EH (cell line): ENCODE data around the gene SHC4.
A peak's percentile ranks its signal among the peaks of the same experiment; 100 is the strongest.

Source experiments
- DNase-seq: peaks from one replicate; pipeline ENCODE4 v3.0.0-alpha.2; 2015; ENCODE audit warnings: low read depth

SHC4 gene, protein sequence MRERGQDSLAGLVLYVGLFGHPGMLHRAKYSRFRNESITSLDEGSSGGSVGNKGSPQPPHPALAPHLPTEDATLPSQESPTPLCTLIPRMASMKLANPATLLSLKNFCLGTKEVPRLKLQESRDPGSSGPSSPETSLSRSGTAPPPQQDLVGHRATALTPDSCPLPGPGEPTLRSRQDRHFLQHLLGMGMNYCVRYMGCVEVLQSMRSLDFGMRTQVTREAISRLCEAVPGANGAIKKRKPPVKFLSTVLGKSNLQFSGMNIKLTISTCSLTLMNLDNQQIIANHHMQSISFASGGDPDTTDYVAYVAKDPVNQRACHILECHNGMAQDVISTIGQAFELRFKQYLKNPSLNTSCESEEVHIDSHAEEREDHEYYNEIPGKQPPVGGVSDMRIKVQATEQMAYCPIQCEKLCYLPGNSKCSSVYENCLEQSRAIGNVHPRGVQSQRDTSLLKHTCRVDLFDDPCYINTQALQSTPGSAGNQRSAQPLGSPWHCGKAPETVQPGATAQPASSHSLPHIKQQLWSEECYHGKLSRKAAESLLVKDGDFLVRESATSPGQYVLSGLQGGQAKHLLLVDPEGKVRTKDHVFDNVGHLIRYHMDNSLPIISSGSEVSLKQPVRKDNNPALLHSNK

DNA sequence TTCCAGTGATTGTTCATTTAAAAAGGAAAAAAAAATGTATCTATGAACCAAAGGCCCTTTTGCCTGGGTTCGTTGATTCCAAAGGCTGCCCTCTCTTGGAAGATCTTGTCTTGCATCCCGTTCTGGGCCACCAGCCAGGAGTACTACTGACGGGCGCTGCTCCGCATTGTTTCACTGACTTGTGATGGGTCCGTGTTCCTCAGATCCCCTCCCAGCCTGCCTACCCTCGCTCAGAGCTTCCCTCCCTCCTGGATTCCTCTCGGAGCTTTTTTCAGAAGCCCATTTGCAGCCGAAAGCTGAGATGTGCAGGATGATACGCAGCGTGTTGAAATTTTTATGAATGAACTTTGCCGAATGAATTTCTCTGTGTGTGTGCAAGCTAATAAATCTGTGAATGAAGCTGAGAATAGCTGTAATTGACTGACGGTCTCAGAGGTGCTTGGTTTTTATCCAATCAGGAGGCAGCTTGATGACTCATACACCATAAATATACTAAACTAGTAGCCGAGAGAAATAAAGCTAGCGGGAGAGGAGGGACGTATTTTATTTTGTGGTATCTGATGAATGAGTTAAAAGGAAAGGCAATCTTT lies at the start of gene SHC4:
SHC4 (minus strand) TSS at position 396 of the 590 bp plus-strand sequence. CDS start 904 bp downstream, outside the sequence.
- peak; percentile 90 for DNase-seq

DNA sequence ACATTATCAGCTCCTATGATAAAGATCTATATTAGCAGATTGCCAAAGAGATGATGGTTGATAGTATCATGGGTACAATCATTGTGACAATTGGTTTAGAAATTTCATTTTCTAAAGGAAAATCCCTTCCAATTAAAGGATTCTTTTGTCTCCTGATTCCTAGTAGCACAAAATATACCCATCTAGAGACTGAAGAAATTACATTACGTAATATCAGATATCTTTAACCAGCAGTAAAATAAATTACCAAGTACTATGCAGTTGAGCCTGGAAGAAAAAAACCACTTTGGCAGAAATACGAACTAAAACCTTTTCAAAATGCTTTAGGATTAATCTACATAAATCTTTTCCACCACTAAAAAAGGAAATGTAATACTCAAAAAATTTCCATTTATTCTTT lies 35.6 kb upstream of the SHC4 start:
- no peak for DNase-seq

DNA sequence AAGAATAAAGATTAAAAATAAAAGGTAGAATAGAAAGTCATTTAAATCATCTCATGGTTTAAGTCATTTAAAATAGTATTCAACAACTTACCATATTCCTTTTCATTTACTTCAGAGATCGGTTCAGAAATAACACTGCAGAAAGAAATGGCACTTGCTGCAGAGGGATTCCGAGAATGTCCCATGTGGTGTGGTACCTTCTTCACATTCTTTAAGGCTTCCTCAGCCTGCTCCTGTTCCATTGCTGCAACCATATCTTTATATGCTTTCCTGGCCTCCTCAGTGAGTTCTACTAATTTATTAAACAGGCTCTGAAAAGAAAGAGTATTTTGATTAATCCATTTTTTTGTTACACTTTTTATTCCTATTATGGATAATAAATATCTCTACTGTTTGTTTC lies 32.6 kb upstream of the SHC4 start:
- peak; percentile 62 for DNase-seq

DNA sequence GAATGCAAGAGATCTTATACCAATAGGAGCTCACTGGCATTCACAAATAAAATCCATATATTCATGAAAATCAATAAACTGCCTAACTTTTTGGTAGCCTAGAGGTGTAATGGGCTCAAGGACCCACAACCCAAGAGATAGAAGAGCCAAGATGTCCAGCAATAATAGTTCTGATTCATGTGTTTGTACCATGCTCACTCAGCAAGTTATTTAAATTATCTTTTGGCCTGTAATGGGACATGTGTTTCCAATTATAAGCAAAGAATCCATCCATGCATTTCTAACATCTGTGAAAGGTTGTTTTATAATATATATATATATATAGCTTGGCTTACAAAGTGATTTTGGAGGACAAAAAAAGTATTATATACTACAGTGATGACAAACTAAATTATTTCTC lies 29.7 kb upstream of the SHC4 start:
- peak; percentile 25 for DNase-seq

DNA sequence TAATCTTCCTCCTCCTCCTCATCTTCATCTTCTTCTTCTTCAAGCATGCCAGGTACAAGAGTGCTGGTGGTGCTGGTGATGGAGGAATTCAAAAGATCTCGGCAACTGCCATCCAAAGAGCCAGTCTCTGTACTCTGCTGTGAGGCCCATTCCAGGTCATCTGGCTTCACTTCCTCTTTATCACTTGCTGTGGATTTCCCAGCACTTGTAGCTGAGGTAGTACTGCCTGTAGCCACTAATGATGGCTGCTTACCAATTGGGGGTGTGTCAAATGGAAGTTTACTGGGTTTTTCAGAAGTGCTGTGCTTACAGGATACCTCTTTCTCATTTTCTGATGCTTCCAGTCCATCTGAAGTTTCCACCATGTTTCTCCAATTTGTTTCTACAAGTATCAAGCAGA lies 28.8 kb upstream of the SHC4 start:
- DNase-seq = no peak

DNA sequence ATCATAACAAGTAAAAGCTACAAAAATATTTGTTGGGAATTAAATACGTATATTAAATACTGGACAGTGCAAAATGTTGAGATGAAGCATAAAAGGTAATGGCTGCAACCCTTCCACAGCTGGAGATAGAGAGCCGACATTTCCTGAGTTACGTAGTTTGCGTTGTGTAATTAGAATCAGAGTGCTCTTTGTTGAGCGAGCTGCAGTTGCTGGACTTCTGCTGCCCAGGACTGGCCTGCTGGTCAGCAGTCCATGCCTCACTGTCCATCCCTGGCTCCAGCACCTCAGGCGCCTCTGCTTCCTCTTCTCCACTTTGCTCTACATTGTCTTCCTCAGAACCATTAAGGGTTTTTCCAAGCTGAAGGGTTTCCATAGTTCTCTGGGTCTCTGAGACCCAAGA lies 28.4 kb upstream of the SHC4 start:
- DNase-seq = no peak

DNA sequence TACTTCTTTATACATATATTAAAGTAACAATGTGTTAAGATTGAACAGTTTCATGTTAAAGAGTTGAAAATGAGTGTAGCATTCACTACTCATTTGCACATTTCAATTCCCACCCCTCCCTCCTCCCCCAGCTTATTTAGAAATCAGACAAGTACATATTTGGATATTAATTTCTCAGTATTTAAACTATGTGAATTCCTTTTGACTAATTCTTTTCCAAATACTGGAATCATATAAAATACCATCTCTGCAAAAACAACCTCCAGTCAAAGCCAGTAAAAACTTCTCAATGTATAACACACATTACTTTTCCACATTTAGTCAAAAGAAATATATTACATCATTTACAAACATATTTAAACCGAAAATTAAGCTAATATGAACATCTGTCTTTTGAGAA lies 25.5 kb upstream of the SHC4 start:
- DNase-seq = peak; percentile 62

DNA sequence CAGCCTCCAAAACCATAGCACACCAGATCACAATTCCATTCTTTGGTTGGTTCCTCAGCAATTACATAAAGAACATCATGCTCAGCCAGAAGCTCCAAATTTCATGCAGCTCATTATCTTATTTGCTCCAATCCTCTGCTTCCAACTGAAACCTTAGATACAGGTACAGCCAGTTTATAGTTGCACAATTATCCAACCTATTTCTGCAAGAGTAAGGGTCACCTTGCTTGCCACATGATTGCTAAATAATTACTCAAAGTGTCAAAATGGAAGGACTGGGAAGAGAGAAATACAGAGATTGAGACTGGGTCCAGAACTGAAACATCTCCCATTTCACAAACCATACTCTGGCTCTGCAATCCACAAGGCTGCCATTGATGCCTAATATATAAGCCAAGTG lies 23.4 kb upstream of the SHC4 start:
- DNase-seq = no peak

DNA sequence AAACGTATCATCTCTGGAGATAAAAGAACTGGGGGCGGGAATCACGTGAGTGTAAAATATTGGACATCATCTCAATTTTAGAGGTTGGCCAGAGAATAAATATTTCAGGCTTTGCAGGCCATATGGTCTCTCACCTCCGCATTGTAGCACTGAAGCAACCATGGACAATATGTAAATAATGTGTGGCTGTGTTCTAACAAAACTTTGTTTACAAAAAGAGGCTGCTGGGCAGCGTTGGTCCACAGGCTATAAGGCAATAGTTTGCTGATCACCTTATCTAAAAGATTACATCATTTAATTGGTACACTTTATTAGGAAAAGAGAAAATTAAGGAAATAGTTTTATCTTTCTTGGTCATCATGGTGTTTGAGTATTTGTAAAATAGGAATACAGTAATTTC lies 22.5 kb upstream of the SHC4 start:
- no peak for DNase-seq

DNA sequence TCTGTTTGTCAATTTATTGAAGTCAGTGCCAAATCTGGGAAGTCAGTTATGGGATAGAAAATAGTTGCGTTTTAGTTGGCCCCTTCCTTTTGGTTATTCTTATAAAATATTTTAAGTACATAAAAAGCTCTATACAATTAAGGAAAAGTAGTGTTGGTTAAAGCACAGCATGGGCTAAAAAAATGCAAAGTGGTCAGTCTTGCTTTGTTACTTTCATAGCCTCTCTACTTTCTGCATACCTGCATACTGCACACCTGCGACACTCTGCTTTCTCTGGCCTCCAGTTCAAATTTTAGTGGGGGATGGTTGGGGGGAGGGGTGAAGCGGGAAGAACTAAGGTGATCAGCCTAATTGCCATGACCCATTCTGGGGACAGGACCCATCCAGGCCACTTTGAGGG lies 21.8 kb upstream of the SHC4 start:
- no peak for DNase-seq

DNA sequence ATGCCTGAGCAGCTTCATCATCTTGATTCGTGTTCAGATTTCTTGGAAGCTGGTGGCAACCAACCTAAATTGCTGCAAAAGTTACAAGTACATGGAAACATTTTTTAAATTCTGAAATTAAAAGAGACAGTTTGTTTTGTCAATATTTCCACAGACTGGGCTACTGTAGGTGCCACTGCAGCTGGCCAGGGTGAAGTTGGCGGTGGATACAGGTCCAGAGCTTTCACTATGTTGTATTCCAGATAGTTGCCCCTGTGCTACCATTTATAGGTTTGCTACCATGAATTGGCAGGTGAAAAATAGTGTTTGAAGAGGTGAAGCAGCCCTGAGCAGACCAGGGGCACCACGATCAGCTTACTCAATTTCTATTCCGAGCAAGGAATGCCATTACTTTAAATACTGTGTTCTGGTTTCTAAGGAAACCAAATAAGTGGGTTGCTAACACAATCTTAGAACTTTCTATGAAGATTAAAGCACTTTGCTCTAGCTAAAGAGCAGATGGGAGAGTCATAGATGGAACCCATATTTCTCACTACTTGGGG lies 21.2 kb upstream of the SHC4 start:
- peak; percentile 47 for DNase-seq

DNA sequence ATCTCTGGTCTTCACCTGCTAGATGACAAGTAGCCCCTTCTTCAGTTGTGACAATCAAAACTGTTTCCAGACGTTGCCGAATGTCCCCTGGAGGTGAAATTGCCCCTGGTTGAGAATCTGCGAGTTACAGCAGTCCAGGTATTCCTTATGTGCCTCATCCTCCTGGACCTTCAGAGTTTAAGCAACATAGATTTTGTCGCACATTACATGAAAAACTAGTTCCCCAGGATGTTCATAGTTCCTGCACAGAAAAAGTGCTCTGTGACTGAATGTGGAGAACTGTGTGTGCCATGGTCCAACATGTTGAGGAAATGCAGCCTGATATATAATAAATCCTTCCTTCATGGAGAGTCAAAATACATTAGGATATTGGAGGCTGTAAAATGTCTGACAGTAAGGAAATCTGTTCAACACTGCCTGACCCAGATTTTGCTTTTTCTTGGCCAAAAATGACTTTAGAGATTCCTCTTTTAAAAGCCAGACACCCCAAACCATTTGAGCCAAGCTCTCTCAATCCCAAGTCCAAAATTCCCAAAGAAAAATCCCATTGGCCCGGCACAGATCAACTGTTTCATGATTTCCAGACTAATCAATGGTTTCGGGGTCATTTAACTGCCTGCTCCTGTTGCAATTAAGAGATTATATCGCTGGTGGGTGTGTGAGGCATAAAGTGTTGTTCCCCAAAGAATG lies 20.4 kb upstream of the SHC4 start:
- DNase-seq = no peak

DNA sequence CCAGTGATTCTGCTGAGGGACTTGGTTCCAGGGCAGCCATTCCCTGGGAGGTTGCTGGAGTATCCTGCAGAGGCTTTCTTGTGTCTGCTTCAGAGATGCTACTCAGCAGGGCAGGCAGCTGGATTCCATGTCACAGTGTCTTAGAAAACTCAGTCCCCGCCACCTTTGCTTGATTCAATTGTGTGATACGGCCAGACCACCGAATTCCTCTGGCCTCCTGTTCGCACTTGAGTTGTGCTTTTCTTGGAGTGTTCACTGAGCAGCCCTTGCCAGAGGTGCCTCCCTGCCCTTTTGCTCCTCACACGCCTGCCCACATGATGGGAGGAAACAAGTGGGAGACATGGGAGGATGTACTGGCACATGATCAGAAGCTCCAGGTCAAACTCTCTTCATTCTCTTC lies 19.6 kb upstream of the SHC4 start:
- no peak for DNase-seq

DNA sequence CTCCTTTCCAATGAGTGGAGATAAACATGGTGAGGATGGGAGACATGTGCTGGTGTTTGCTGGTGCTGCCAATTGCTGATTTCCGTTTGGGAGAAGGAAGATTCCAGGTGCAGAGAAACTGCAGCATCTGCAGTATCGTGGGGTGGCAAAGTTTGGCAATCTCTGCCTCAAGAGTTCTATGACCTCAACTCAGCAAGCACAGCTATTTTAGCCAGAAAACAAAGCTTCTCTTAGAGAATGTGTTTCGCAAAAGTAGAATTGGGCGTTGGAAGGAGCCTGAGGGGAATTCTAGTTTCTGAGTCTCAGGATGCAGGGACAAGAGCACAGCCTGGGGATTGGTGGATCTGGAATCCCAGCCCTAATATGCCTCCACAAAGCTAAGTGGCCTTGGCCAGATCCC lies 18.2 kb upstream of the SHC4 start:
- DNase-seq = peak; percentile 14

DNA sequence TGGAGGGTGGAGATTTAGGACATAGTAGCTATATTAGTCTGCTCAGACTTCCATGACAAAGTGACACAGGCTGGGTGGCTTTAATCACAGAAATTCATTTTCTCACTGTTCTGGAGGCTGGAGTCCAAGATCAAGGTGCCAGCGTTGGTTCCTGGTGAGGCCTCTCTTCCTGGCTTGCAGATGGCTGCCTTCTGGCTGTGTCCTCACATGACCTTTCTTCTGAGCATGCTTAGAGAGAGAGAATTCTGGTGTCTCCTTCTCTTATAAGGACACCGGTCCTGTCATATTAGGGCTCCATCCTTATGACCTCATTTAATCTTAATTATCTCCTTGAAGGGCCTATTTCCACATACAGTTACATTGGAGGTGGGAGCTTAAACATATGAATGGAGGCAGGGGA lies 14.9 kb upstream of the SHC4 start:
- peak; percentile 11 for DNase-seq

DNA sequence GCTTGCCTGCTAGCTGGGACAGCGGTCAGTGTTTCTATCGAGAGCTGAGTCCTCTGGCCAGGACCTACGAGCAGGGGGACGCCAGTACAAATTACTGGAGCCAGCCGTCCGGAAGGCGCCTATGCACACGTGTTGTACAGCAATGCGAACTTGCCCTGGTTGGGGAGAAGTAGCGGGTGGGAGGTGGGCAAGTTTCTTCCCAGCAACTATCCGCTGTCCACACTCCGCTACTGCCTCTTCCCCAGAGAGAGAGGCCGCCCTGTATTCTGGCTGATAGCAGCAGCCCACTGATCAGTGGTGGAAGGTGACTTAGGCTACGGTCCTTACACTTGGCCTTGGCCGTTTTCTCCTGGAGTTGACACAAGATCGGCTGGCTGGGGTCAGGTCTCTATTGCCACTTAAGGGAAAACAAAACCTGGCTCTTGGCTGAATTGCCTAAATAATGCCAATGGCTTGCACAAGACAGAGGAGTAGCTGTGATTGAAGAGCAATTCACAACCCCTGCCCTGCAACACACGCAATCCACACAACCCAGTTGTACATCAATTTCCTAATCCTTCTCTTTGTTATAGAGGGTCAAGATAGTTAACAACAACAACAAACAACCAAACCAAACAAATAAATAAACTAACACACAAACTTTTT lies 12.8 kb upstream of the SHC4 start:
- no peak for DNase-seq

DNA sequence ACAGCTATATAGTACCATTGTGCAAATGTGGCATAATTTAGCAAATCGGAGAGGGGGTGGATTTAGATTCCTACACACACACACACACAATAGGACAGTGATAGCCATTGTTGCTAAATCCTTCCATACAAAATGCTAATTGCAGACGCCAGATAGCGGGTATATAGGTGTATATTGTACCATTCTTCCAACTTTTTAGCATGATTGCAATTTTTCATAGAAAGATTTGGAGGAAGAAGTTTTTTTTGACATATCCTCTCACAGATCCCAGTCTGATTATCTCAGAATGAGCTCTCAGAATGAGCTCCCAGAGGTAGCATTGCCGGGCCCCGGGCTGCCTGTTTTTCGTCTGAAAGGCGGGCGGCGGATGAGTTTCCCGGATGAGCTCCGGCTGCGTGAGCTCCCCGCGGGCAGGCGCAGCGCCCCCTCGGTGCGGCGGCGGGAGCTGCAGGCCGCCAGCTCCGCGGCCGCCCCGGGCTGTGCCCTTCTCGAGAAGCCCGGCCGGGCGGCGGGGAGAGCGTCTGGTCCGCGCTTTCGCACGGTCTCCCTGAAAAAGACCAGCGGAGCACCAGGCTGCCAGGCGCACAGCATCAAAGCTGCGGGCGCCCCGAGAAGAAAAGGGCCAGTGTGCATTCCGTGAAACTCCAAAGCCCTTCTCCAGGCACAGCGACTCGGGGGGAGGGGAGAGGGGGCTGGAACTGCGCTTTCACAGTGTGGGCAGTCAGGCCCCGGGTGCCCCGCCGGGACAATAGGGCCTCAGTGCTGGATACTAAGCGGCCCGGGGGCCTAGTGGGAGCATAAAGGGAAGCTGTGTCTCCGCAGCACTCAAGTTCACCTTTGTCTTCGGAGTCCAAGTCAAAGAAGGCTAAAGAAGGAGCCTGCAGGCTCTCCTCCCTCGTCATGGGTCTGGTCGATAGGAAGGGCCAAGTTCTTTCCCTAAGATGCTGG lies 12.0 kb upstream of the SHC4 start:
- peak; percentile 79 for DNase-seq

DNA sequence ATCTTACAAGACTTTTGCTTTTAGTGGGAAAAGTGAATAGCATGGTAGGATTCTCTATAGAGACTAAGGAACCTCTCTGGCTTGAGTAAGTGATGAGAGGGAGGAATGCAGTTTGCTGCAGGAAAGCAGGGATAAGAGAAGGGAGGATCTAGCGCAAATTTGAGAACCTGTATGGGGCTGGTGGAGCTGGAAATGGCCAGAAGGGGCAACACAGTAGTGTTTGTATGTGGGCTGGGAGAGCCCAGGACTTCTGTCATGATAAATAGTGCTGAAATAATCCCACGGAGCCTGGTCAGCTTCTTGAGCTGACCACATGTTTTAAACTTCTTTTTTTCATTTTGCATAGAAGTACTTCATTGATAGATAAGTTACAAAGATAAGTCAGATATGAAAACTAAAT lies 11.2 kb upstream of the SHC4 start:
- DNase-seq = no peak

DNA sequence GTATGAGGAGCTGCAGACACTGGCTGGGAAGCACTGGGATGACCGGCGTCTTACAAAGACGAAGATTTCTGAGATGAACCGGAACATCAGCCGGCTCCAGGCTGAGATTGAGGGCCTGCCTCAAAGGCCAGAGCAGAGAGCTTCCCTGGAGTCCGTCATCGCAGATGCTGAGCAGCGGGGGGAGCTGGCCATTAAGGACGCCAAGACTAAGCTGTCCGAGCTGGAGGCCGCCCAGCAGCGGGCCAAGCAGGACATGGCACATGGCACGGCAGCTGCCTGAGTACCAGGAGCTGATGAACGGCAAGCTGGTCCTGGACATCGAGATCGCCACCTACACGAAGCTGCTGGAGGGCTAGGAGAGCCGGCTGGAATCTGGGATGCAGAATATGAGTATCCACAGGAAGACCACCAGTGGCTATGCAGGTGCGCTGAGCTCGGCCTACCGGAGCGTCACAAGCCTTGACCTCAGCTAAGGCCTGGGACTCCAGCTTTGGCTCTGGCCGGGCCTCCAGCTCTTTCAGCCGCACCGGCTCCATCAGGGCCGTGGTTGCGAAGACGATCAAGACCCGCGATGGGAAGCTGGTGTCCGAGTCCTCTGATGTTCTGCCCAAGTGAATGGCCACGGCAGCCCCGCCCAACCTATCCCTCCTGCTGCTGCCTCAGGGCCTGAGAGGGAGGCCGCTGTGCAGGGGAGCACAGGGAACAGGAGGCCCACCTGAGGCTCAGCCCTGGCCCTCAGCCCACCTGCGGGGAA lies 9.2 kb upstream of the SHC4 start:
- no peak for DNase-seq

DNA sequence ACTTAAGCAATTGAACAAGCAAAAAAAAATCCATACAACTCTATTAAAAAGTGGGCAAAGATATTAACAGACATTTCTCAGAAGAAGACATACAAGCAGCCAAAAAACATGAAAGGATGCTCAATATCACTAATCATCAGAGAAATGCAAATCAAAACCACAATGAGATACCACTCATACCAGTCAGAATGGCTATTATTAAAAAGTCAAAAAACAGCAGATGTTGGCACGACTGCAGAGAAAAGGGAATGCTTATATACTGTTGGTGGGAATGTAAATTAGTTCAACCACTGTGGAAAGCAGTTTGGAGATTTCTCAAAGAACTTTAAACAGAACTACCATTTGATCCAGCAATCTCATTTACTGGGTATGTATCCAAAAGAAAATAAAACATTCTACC lies 7.2 kb upstream of the SHC4 start:
- DNase-seq = peak; percentile 85
